RWPE2 (cell line): ENCODE results near the gene GPT2.

Experiments used
- ATAC-seq: fragments of 200-7000 bp; cut with Tn5 transposase; 3 replicates; pipeline ENCODE4 v1.9.1; 2021; ENCODE audit warnings: low read depth
- DNase-seq: peaks from one replicate; pipeline ENCODE4 v3.0.0-alpha.2; 2020; ENCODE audit warnings: low spot score
- H3K27ac ChIP-seq: fragments of 450-650 bp; 2 replicates; pipeline ENCODE4 v1.5.1; 2017; ENCODE audit warnings: mild to moderate bottlenecking; ENCODE audit not compliant: poor library complexity, severe bottlenecking
- H3K27me3 ChIP-seq: fragments of 250-450 bp; sonication (Bioruptor Pico); 2 replicates; pipeline ENCODE4 v1.5.1; 2021; ENCODE audit warnings: mild to moderate bottlenecking, moderate library complexity; ENCODE audit not compliant: insufficient read depth, poor library complexity, severe bottlenecking
- H3K36me3 ChIP-seq: fragments of 250-450 bp; sonication (Bioruptor Pico); 2 replicates; pipeline ENCODE4 v1.5.1; 2020; ENCODE audit warnings: low read depth, mild to moderate bottlenecking, moderate library complexity
- H3K4me1 ChIP-seq: fragments of 250-450 bp; sonication (Bioruptor Pico); 2 replicates; pipeline ENCODE4 v1.5.1; 2021; ENCODE audit warnings: mild to moderate bottlenecking, moderate library complexity; ENCODE audit not compliant: insufficient read depth, poor library complexity, severe bottlenecking
- H3K4me3 ChIP-seq: fragments of 250-450 bp; sonication (Bioruptor Pico); 2 replicates; pipeline ENCODE4 v1.5.1; 2021; ENCODE audit warnings: mild to moderate bottlenecking, moderate library complexity; ENCODE audit not compliant: severe bottlenecking
- H3K9me3 ChIP-seq: fragments of 250-450 bp; sonication (Bioruptor Pico); 2 replicates; pipeline ENCODE4 v1.5.1; 2021; ENCODE audit warnings: mild to moderate bottlenecking, moderate library complexity; ENCODE audit not compliant: severe bottlenecking
- TF ChIP-seq, protein P1 (sequence below): fragments of 450-650 bp; IDR thresholded peaks from one replicate; pipeline ENCODE4 v1.5.1; 2017; ENCODE audit warnings: mild to moderate bottlenecking, moderate library complexity; ENCODE audit not compliant: poor library complexity, severe bottlenecking

GPT2 gene

DNA sequence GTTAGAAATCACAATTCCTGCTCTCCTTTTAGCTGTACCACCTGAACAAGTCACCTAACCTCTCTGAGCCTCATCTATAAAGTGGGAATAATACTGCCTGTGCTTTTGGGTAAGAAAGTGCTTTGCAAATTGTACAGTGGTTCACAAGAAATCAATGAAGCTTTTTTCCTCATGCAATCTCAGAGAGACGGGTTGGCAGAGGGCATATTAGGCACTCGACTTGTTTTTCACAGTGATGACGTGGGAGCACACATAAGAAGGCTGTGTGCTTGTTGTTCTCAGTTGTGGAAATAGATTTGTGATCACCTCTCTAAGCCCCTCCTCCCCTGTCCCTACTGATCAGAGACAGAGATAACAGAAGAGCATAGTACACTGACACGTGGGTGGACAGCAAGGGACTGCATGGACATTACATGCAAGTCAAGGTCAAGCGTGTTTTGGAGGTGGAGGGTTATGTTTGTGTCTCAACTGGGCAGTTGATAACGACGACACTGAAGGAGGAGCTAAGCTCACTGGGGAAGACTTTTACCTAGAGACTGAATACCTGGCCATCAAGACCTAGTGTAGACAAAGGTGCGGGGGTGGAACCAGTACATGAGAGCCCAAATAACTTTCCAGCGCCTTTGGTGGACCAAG is 1.7 kb upstream of the GPT2 start:
- no peak for DNase-seq
- peaks cover 17% of the 10 kb centered on the region for H3K36me3 ChIP-seq
- ATAC-seq, result no peak
- H3K27me3 ChIP-seq, result no peaks in the 10 kb centered on the region
- H3K4me1 ChIP-seq, result peaks cover 17% of the 10 kb centered on the region
- no peaks in the 10 kb centered on the region for H3K9me3 ChIP-seq
- no peak overlapping the region for H3K4me3 ChIP-seq
- no peak overlapping the region for H3K27ac ChIP-seq
- TF ChIP-seq, protein P1, sequence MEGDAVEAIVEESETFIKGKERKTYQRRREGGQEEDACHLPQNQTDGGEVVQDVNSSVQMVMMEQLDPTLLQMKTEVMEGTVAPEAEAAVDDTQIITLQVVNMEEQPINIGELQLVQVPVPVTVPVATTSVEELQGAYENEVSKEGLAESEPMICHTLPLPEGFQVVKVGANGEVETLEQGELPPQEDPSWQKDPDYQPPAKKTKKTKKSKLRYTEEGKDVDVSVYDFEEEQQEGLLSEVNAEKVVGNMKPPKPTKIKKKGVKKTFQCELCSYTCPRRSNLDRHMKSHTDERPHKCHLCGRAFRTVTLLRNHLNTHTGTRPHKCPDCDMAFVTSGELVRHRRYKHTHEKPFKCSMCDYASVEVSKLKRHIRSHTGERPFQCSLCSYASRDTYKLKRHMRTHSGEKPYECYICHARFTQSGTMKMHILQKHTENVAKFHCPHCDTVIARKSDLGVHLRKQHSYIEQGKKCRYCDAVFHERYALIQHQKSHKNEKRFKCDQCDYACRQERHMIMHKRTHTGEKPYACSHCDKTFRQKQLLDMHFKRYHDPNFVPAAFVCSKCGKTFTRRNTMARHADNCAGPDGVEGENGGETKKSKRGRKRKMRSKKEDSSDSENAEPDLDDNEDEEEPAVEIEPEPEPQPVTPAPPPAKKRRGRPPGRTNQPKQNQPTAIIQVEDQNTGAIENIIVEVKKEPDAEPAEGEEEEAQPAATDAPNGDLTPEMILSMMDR, result no peak

DNA sequence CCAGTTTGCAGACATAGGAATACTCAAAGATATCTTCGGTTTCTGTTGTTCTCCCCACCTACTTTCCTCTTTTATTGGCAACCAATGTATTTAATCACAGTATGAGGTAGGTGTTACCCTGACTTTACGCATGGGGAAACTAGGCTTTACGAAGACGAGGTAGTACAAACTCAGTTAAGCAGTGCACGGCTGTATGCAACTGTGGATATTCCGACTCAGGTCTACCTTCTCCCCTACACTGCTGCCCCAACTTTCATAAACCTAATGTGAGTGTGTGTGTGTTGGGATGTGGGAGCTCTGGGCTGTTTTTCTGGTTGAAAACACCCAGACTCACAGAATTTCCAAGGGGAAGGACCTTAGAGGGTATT is 1.2 kb upstream of the GPT2 start:
- Histone ChIP-seq H3K4me1 (peaks cover 17% of the 10 kb centered on the region), H3K36me3 (peaks cover 20% of the 10 kb centered on the region), H3K9me3 (no peaks in the 10 kb centered on the region), H3K4me3 (no peak overlapping the region), H3K27me3 (no peaks in the 10 kb centered on the region), H3K27ac (no peak overlapping the region)
- ATAC-seq (no peak), DNase-seq (no peak)
- TF ChIP-seq, protein P1, result no peak

DNA sequence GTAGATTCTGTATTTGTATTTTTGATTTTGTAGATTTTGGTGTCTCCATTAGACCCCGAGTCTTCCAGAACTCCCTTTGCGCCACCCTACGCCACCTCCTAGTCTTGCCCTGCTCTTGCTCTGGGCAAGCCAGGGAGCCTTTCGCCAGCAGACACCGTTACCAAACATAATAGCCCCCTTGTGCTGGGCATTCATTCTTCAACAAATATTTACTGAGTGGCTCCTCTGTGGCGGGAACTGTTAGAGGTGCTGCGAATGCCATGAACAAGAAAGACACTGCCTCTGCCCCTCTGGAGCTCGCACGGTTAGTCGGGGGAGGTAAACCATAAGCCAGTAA is 841 bp upstream of the GPT2 start:
- peak overlapping the region; percentile 84 for H3K4me3 ChIP-seq
- no peaks in the 10 kb centered on the region for H3K27me3 ChIP-seq
- no peaks in the 10 kb centered on the region for H3K9me3 ChIP-seq
- H3K27ac ChIP-seq, result peak overlapping the region; percentile 21
- DNase-seq (no peak), ATAC-seq (no peak)
- H3K4me1 ChIP-seq, result peaks cover 17% of the 10 kb centered on the region
- peaks cover 23% of the 10 kb centered on the region for H3K36me3 ChIP-seq
- TF ChIP-seq, protein P1, result no peak

DNA sequence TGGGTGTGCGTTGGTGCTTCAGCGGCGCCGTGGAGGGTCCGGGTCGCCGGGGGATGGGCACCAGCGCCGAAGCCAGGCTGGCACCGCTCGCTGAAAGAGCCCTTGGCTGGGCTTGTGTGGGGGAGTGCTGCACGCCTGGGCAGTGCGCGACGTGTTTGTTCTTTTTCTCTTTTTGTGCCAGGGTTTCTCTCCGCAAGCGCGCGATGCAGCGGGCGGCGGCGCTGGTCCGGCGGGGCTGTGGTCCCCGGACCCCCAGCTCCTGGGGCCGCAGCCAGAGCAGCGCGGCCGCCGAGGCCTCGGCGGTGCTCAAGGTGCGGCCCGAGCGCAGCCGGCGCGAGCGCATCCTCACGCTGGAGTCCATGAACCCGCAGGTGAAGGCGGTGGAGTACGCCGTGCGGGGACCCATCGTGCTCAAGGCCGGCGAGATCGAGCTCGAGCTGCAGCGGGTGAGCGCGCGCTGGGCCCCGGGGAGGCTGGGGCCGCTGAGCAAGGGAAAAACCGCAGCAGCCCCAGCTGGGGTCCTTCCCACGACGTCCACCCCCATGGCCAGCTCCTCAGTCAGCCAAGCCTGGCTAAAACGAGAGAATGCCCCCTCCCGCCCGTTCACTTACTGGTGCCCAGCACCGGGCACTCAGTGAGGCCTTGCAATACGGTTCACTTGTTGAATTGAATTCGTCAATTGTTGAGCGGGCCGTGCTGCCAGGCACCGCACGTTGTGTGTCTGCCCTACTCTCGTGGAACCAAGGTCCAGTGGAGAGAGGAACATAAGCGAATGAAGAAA is 541 bp downstream of the GPT2 start:
- Histone ChIP-seq H3K9me3 (no peaks in the 10 kb centered on the region), H3K36me3 (peaks cover 34% of the 10 kb centered on the region), H3K27me3 (no peaks in the 10 kb centered on the region), H3K4me3 (peak overlapping the region; percentile 84), H3K27ac (peak overlapping the region; percentile 1), H3K4me1 (peaks cover 17% of the 10 kb centered on the region)
- DNase-seq (no peak), ATAC-seq (peak; percentile 5)
- TF ChIP-seq, protein P1, result no peak
